Measurements from ENCODE around the gene REG4.

REG4 gene

DNA sequence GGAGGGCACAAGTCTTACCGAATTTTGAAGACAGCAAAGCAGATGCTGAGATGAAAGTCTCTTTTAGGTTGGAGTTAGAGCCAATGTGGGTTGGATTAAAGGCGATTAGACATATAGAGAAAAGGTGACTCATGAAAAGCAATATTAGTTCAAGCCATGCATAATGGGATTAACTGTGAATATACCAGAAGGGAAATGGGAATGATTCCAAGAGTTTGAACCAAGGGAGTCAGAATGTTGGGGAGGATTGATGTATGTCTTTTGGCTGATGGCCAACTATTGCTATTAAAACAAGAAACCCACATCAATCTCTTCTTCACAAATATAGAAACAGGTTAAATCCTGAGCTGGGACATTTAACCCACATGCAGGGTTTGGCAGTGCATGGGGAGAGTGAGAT is 43.8 kb downstream of the REG4 start:
- no peaks in the 10 kb centered on the region for H3K36me3 ChIP-seq (ENCODE audit: control insufficient read depth, low read length)
- H3K4me1 ChIP-seq (ENCODE audit: control insufficient read depth, low read length) = no peaks in the 10 kb centered on the region
- no peak overlapping the region for H3K27ac ChIP-seq (ENCODE audit: low read depth, low read length)
- H3K4me3 ChIP-seq (ENCODE audit: low read length) = no peak overlapping the region
- no peaks in the 10 kb centered on the region for H3F3A ChIP-seq (ENCODE audit: control insufficient read depth, insufficient read depth)
- H3K4me2 ChIP-seq (ENCODE audit: low read length) = no peak overlapping the region
- TF ChIP-seq, protein P1, sequence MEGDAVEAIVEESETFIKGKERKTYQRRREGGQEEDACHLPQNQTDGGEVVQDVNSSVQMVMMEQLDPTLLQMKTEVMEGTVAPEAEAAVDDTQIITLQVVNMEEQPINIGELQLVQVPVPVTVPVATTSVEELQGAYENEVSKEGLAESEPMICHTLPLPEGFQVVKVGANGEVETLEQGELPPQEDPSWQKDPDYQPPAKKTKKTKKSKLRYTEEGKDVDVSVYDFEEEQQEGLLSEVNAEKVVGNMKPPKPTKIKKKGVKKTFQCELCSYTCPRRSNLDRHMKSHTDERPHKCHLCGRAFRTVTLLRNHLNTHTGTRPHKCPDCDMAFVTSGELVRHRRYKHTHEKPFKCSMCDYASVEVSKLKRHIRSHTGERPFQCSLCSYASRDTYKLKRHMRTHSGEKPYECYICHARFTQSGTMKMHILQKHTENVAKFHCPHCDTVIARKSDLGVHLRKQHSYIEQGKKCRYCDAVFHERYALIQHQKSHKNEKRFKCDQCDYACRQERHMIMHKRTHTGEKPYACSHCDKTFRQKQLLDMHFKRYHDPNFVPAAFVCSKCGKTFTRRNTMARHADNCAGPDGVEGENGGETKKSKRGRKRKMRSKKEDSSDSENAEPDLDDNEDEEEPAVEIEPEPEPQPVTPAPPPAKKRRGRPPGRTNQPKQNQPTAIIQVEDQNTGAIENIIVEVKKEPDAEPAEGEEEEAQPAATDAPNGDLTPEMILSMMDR (IDR thresholded peaks at IDR 0.05; ENCODE audit: low read depth, low read length, poor library complexity, severe bottlenecking) = no peak
- TF ChIP-seq EZH2phosphoT487 (IDR thresholded peaks at IDR 0.05; ENCODE audit: borderline replicate concordance, low read length) = no peak
- H3K9me3 ChIP-seq (ENCODE audit: control insufficient read depth, insufficient read depth, low read length) = 0 out of 2 replicates have a peak, but pooled peaks cover 3% of the 10 kb centered on the region
- H3K79me2 ChIP-seq (ENCODE audit: control insufficient read depth, low read length) = no peaks in the 10 kb centered on the region
- H4K20me1 ChIP-seq (ENCODE audit: control insufficient read depth, insufficient read depth, low read depth, low read length) = no peaks in the 10 kb centered on the region
- H3K9me2 ChIP-seq (replicated peaks; ENCODE audit: control insufficient read depth, low read length) = no peaks in the 10 kb centered on the region
- H3K27me3 ChIP-seq (ENCODE audit: control insufficient read depth, low read length) = peaks cover 22% of the 10 kb centered on the region

DNA sequence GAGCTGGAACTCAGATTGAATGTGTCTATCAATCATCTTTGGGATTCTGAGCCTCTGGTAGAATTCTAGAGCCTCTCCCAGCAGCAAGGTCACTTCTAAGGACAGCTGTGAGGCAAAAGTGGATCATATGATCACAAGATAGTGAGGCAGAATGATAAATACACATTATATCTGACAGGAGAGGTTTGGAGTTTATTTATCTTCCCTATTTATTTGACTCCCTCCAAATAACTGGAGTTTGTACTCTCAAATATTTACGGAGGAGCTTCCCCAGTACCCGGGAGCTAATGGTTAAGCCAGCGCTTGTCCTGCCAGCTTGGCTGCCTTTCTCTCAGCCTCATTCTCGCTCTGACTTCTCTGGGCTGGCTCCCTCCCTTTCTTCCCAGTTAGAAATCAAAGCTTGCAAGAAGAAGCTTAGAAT is 44.9 kb downstream of the REG4 start:
- Histone ChIP-seq H3K4me2 (ENCODE audit: low read length) (no peak overlapping the region), H3K4me1 (ENCODE audit: control insufficient read depth, low read length) (no peaks in the 10 kb centered on the region), H4K20me1 (ENCODE audit: control insufficient read depth, insufficient read depth, low read depth, low read length) (no peaks in the 10 kb centered on the region), H3F3A (ENCODE audit: control insufficient read depth, insufficient read depth) (no peaks in the 10 kb centered on the region), H3K27me3 (ENCODE audit: control insufficient read depth, low read length) (peaks cover 14% of the 10 kb centered on the region), H3K79me2 (ENCODE audit: control insufficient read depth, low read length) (no peaks in the 10 kb centered on the region), H3K27ac (ENCODE audit: low read depth, low read length) (no peak overlapping the region), H3K36me3 (ENCODE audit: control insufficient read depth, low read length) (no peaks in the 10 kb centered on the region), H3K9me3 (ENCODE audit: control insufficient read depth, insufficient read depth, low read length) (0 out of 2 replicates have a peak, but pooled peaks cover 3% of the 10 kb centered on the region), H3K4me3 (ENCODE audit: low read length) (no peak overlapping the region), H3K9me2 (replicated peaks; ENCODE audit: control insufficient read depth, low read length) (no peaks in the 10 kb centered on the region)
- TF ChIP-seq, protein P1 (IDR thresholded peaks at IDR 0.05; ENCODE audit: low read depth, low read length, poor library complexity, severe bottlenecking) = no peak
- TF ChIP-seq EZH2phosphoT487 (IDR thresholded peaks at IDR 0.05; ENCODE audit: borderline replicate concordance, low read length) = no peak

DNA sequence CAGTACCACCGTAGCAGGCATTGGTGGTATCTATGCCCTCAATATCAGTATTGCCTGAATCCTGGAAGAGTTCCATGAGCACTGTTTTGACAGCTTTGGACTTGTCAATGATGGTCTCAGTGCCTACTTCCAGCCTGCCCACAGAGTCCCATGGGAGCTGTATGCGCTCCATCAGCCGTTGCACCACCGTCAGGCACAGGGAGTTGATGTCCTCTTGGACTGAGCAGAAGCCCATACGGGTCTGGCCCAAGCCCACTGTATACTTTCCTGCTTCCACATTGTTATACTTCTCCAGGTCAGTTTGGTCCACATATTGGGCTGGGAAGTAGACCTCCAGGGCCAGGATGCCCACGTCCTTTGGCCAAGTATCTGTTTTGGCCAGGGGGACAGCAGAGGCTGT is 47.0 kb downstream of the REG4 start:
- Histone ChIP-seq H3K4me1 (ENCODE audit: control insufficient read depth, low read length) (no peaks in the 10 kb centered on the region), H3K4me3 (ENCODE audit: low read length) (no peak overlapping the region), H4K20me1 (ENCODE audit: control insufficient read depth, insufficient read depth, low read depth, low read length) (no peaks in the 10 kb centered on the region)

More for the DNA sequence above, 47.0 kb downstream of the REG4 start:
- Histone ChIP-seq H3F3A (ENCODE audit: control insufficient read depth, insufficient read depth) (no peaks in the 10 kb centered on the region), H3K27me3 (ENCODE audit: control insufficient read depth, low read length) (peaks cover 7% of the 10 kb centered on the region), H3K36me3 (ENCODE audit: control insufficient read depth, low read length) (no peaks in the 10 kb centered on the region), H3K79me2 (ENCODE audit: control insufficient read depth, low read length) (no peaks in the 10 kb centered on the region), H3K9me2 (replicated peaks; ENCODE audit: control insufficient read depth, low read length) (no peaks in the 10 kb centered on the region), H3K9me3 (ENCODE audit: control insufficient read depth, insufficient read depth, low read length) (0 out of 2 replicates have a peak, but pooled peaks cover 3% of the 10 kb centered on the region), H3K4me2 (ENCODE audit: low read length) (no peak overlapping the region), H3K27ac (ENCODE audit: low read depth, low read length) (no peak overlapping the region)
- TF ChIP-seq, protein P1 (IDR thresholded peaks at IDR 0.05; ENCODE audit: low read depth, low read length, poor library complexity, severe bottlenecking) = no peak
- no peak for TF ChIP-seq EZH2phosphoT487 (IDR thresholded peaks at IDR 0.05; ENCODE audit: borderline replicate concordance, low read length)
